SU-DHL-6 (cell line): ENCODE measurements around the gene HCFC1R1.

Experiments used
- H2AFZ ChIP-seq: fragments of 200-600 bp; sonication (generic); 2 replicates; pipeline ENCODE4 v1.6.1; 2014; ENCODE audit warnings: low read depth, mild to moderate bottlenecking, moderate library complexity, mixed read lengths, antibody characterized with exemption, low read length; ENCODE audit not compliant: severe bottlenecking
- H3F3A ChIP-seq: fragments of 200-600 bp; shearing (Covaris generic); 2 replicates; pipeline ENCODE4 v1.6.0; 2016; ENCODE audit warnings: antibody characterized with exemption, mild to moderate bottlenecking; ENCODE audit not compliant: insufficient read depth
- H3K27ac ChIP-seq: fragments of 200-600 bp; sonication (generic); 2 replicates; pipeline ENCODE4 v1.5.1; 2016; ENCODE audit warnings: low read depth, mild to moderate bottlenecking, low read length, moderate library complexity, mixed read lengths
- H3K27me3 ChIP-seq: fragments of 200-600 bp; sonication (generic), shearing (Covaris generic); 2 replicates; pipeline ENCODE4 v1.6.0; 2014; ENCODE audit warnings: mild to moderate bottlenecking, low read length
- H3K36me3 ChIP-seq: fragments of 200-600 bp; sonication (generic); 2 replicates; pipeline ENCODE4 v1.6.1; 2014; ENCODE audit warnings: mild to moderate bottlenecking, low read length, mixed read lengths
- H3K4me2 ChIP-seq: fragments of 300-600, 200-600 bp; shearing (Covaris generic), sonication (generic); 2 replicates; pipeline ENCODE4 v1.6.0; 2014; ENCODE audit warnings: low read length, low read depth, mild to moderate bottlenecking; ENCODE audit not compliant: poor library complexity, severe bottlenecking
- H3K4me3 ChIP-seq: fragments of 200-600 bp; sonication (generic); 2 replicates; pipeline ENCODE4 v1.5.1; 2014; ENCODE audit warnings: antibody characterized with exemption, low read length, mild to moderate bottlenecking, mixed read lengths; ENCODE audit not compliant: insufficient read depth, poor library complexity, severe bottlenecking
- H3K79me2 ChIP-seq: fragments of 200-600 bp; sonication (generic); 2 replicates; pipeline ENCODE4 v1.6.1; 2014; ENCODE audit warnings: mild to moderate bottlenecking, low read length, moderate library complexity; ENCODE audit not compliant: insufficient read depth
- H3K9ac ChIP-seq: fragments of 200-600 bp; sonication (generic); 2 replicates; pipeline ENCODE4 v1.7.0; 2014; ENCODE audit warnings: mild to moderate bottlenecking, low read length
- H3K9me2 ChIP-seq: fragments of 200-600 bp; sonication (generic); replicated peaks from 2 replicates; pipeline ENCODE4 v1.6.1; 2014; ENCODE audit warnings: low read length; ENCODE audit not compliant: insufficient read depth
- H3K9me3 ChIP-seq: fragments of 200-600 bp; sonication (generic); 2 replicates; pipeline ENCODE4 v1.6.1; 2014; ENCODE audit warnings: low read length, mixed read lengths; ENCODE audit not compliant: insufficient read depth
- H4K20me1 ChIP-seq: fragments of 200-600 bp; sonication (generic); 2 replicates; pipeline ENCODE4 v1.6.1; 2014; ENCODE audit warnings: low read depth, mild to moderate bottlenecking, antibody characterized with exemption, low read length, moderate library complexity, mixed read lengths
- CTCF ChIP-seq: fragments of 200-600 bp; sonication (generic); IDR thresholded peaks from one replicate; pipeline ENCODE4 v1.5.1; 2017; ENCODE audit warnings: antibody characterized with exemption, mild to moderate bottlenecking, low read length, moderate library complexity; ENCODE audit not compliant: insufficient read depth, poor library complexity, severe bottlenecking
- EZH2phosphoT487 ChIP-seq: fragments of 200-600 bp; sonication (generic), shearing (Covaris generic); conservative IDR thresholded peaks from 2 replicates; pipeline ENCODE4 v1.6.1; 2018; ENCODE audit warnings: mild to moderate bottlenecking, antibody characterized with exemption, low read length, moderate library complexity, mixed read lengths

HCFC1R1 gene

DNA sequence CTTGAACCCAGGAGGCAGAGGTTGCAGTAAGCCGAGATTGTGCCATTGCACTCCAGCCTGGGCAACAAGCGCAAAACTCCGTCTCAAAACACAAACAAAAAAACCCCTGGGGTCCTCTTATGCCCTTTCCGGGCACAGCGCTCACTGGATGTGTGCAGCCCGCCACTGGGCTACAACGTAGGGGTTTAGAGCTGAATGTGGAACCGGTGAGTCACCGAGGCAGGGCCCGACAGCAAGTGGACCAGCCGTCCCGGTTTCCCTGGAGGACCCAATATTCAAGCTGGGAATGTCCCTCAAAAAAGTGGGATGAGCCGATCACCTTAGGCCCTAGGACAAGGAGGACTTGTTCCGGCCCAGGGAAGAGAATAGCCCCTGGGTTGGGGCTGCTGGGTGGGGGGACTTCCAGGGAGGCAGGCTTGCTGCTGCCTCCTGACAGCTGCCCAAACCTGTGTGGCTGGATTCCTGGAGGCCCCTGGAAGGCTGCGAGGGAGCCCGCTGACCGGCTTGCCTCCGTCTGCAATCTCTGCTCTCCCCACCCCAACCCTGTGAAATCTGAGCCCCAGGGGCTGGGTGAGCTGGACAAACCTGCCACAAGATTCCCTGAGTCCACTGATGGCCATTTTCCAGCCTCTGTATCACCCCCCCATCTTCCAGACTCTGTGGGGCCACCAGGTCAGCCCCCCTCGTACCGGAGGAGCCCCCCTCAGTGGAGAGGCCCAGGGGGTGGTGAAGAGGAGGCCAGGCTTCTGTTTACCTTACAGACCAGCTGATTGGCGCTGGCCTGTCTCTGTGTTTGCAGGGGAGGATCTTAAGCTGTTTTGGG lies 14.0 kb downstream of the HCFC1R1 start:
- Histone ChIP-seq H4K20me1 (no peaks in the 10 kb centered on the region), H3K4me2 (no peak overlapping the region), H3K9me2 (no peaks in the 10 kb centered on the region), H3K79me2 (no peaks in the 10 kb centered on the region), H3K27ac (no peak overlapping the region), H3F3A (no peaks in the 10 kb centered on the region), H2AFZ (no peak overlapping the region), H3K9ac (no peak overlapping the region), H3K9me3 (no peaks in the 10 kb centered on the region), H3K27me3 (no peaks in the 10 kb centered on the region), H3K4me3 (no peak overlapping the region), H3K36me3 (no peaks in the 10 kb centered on the region)
- TF ChIP-seq EZH2phosphoT487 (no peak), CTCF (no peak)

DNA sequence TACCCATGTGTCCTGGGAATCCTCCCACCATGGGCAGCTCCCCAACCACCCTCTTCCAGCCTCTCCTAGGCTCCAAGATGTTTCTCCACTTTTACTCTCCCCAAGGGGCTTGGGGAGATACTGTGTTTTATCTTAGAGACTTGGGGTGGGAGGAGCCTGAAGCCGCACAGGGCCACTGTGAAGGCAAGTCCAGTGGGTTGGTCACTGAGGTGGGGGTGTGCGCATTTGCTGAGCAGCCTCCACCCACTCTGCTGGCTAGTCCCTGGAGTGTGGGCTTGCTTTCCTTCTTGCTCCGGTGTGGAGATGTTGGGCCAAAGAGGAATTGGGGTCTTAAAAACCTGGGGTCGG lies 15.1 kb downstream of the HCFC1R1 start:
- Histone ChIP-seq H3K4me3 (no peak overlapping the region), H3K9me2 (no peaks in the 10 kb centered on the region), H3K27ac (no peak overlapping the region), H3K9ac (no peak overlapping the region), H3F3A (no peaks in the 10 kb centered on the region), H3K27me3 (no peaks in the 10 kb centered on the region), H3K9me3 (no peaks in the 10 kb centered on the region), H2AFZ (no peak overlapping the region), H4K20me1 (no peaks in the 10 kb centered on the region), H3K36me3 (no peaks in the 10 kb centered on the region), H3K4me2 (no peak overlapping the region), H3K79me2 (no peaks in the 10 kb centered on the region)
- TF ChIP-seq EZH2phosphoT487 (no peak), CTCF (no peak)

GRCh38 chr16:3007957-3008689 lies 15.6 kb downstream of the HCFC1R1 start:
- Histone ChIP-seq H3K79me2 (no peaks in the 10 kb centered on the region), H3K27ac (no peak overlapping the region), H3K9me3 (no peaks in the 10 kb centered on the region), H3K36me3 (no peaks in the 10 kb centered on the region), H3K27me3 (no peaks in the 10 kb centered on the region), H2AFZ (no peak overlapping the region), H3F3A (no peaks in the 10 kb centered on the region), H3K9me2 (no peaks in the 10 kb centered on the region), H3K4me3 (no peak overlapping the region), H3K9ac (no peak overlapping the region), H4K20me1 (no peaks in the 10 kb centered on the region), H3K4me2 (no peak overlapping the region)
- TF ChIP-seq EZH2phosphoT487 (no peak), CTCF (no peak)
